Mucosa of stomach (tissue), 1 donor: ENCODE measurements around the gene LENG1.
"Not testable (repeated sequence)": the region's sequence is repeated elsewhere in the genome, so short reads cannot be mapped to it uniquely, and the experiment has no call there.

ENCODE experiments used
- H3K27me3 ChIP-seq: one replicate; pipeline ENCODE4 v1.7.0; 2013; ENCODE audit warnings: mild to moderate bottlenecking, low read length; ENCODE audit not compliant: control insufficient read depth, insufficient read depth
- H3K36me3 ChIP-seq: one replicate; pipeline ENCODE4 v1.7.0; 2013; ENCODE audit warnings: low read length; ENCODE audit not compliant: control insufficient read depth, insufficient read depth
- H3K4me1 ChIP-seq: one replicate; pipeline ENCODE4 v1.7.0; 2013; ENCODE audit warnings: mild to moderate bottlenecking, low read length; ENCODE audit not compliant: control insufficient read depth, insufficient read depth
- H3K4me3 ChIP-seq: one replicate; pipeline ENCODE4 v1.7.0; 2013; ENCODE audit warnings: low read length
- H3K9ac ChIP-seq: one replicate; pipeline ENCODE4 v1.7.0; 2013; ENCODE audit warnings: mild to moderate bottlenecking, low read length, moderate library complexity
- H3K9me3 ChIP-seq: one replicate; pipeline ENCODE4 v1.7.0; 2013; ENCODE audit warnings: mild to moderate bottlenecking, low read length, moderate library complexity; ENCODE audit not compliant: control insufficient read depth
- donor health status: Pancreatic carcinoma.

The LENG1 gene

GRCh38 chr19:54186934-54187381 lies 27.4 kb upstream of the LENG1 start:
- Histone ChIP-seq H3K9ac (peak overlapping the region; percentile 24), H3K27me3 (no peaks in the 10 kb centered on the region), H3K9me3 (no peaks in the 10 kb centered on the region), H3K36me3 (no peaks in the 10 kb centered on the region), H3K4me3 (no peak overlapping the region), H3K4me1 (peaks cover 28% of the 10 kb centered on the region)

- no peaks in the 10 kb centered on the region for H3K36me3 ChIP-seq
- peak overlapping the region; percentile 24 for H3K9ac ChIP-seq
- H3K4me1 ChIP-seq = peaks cover 23% of the 10 kb centered on the region
Measured at GRCh38 chr19:54186351-54186750, 26.8 kb upstream of the LENG1 start.

DNA sequence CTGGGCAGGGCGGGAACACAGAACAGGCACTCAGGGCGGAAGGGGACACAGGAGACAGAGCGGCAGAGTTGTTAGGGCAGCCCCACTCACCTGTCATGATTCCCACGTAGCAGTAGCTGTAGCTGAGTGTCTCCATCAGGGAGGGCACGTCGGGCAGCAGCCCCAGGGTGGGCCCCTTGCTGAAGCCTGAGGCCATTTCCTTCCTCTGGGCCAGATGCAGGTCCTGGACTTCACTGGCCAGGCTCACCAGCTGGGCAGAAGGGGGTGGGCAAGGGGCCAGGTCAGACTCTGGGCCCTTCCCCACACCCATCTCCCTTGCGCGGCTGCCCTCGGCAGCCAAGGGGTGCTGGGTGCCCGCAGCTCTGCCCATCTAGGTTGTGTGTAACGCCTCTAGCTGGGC lies 23.9 kb upstream of the LENG1 start:
- H3K4me3 ChIP-seq = no peak overlapping the region
- no peaks in the 10 kb centered on the region for H3K9me3 ChIP-seq
- H3K9ac ChIP-seq = no peak overlapping the region
- no peaks in the 10 kb centered on the region for H3K36me3 ChIP-seq
- peaks cover 29% of the 10 kb centered on the region for H3K4me1 ChIP-seq
- H3K27me3 ChIP-seq = no peaks in the 10 kb centered on the region

More at GRCh38 chr19:54186351-54186750, 26.8 kb upstream of the LENG1 start:
- Histone ChIP-seq H3K4me3 (no peak overlapping the region), H3K27me3 (no peaks in the 10 kb centered on the region), H3K9me3 (no peaks in the 10 kb centered on the region)

DNA sequence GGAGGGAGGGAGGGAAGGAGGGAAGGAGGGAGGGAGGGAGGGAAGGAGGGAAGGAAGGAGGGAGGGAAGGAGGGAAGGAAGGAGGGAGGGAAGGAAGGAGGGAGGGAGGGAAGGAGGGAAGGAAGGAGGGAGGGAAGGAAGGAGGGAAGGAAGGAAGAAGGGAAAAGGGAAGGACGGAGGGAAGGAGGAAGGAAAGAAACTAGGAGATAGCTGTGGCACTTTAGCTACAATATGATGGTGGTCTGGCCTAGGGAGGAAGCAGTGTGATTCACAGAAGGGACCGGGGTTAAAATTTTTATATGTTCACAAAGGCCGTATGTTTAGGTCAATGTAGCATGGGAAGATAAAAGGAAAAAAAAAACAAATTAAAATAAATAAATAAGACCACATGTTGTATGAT lies 22.4 kb upstream of the LENG1 start:
- not testable (repeated sequence) for H3K9me3 ChIP-seq

GRCh38 chr19:54180691-54181091 lies 21.2 kb upstream of the LENG1 start:
- H3K9ac ChIP-seq = no peak overlapping the region

More for the DNA sequence above, 22.4 kb upstream of the LENG1 start:
- H3K4me3 ChIP-seq, H3K36me3 ChIP-seq, H3K27me3 ChIP-seq, H3K9ac ChIP-seq: not testable (repeated sequence)
- peaks cover 16% of the 10 kb centered on the region for H3K4me1 ChIP-seq

DNA sequence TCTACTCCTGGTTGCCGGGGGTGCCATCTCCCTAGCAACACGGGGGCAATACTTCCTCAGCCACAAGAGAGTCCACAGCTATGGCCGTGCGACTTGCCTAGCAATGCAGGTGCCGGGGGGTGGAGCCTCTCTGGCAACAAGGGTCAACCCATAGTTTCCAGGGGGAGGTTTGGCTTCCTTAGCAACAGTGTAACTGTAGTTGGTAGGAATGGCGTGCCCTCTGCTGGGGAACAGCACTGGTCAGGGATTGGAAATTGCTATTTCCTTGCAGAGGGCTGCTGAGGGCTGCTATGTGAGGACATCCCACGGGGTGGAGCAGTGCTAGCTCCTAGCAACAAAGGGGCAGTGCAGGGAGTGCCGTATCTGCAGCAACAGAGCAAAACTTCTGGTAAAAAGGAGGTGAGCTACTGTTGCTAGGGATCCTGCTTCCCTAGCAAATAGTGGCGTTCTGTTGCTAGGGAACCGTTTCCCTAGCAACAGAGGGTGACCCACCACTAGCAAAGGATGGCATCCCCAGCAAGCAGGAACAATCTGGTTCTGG lies 20.5 kb upstream of the LENG1 start:
- Histone ChIP-seq H3K4me3 (no peak overlapping the region), H3K4me1 (peaks cover 11% of the 10 kb centered on the region), H3K36me3 (no peaks in the 10 kb centered on the region), H3K9me3 (no peaks in the 10 kb centered on the region), H3K27me3 (no peaks in the 10 kb centered on the region), H3K9ac (no peak overlapping the region)

More at GRCh38 chr19:54180691-54181091, 21.2 kb upstream of the LENG1 start:
- Histone ChIP-seq H3K4me1 (peaks cover 11% of the 10 kb centered on the region), H3K36me3 (no peaks in the 10 kb centered on the region), H3K9me3 (no peaks in the 10 kb centered on the region), H3K27me3 (no peaks in the 10 kb centered on the region), H3K4me3 (no peak overlapping the region)

GRCh38 chr19:54179262-54179852 lies 19.8 kb upstream of the LENG1 start:
- no peaks in the 10 kb centered on the region for H3K36me3 ChIP-seq
- H3K27me3 ChIP-seq = no peaks in the 10 kb centered on the region
- no peaks in the 10 kb centered on the region for H3K9me3 ChIP-seq
- H3K9ac ChIP-seq = no peak overlapping the region
- peaks cover 11% of the 10 kb centered on the region for H3K4me1 ChIP-seq
- no peak overlapping the region for H3K4me3 ChIP-seq

DNA sequence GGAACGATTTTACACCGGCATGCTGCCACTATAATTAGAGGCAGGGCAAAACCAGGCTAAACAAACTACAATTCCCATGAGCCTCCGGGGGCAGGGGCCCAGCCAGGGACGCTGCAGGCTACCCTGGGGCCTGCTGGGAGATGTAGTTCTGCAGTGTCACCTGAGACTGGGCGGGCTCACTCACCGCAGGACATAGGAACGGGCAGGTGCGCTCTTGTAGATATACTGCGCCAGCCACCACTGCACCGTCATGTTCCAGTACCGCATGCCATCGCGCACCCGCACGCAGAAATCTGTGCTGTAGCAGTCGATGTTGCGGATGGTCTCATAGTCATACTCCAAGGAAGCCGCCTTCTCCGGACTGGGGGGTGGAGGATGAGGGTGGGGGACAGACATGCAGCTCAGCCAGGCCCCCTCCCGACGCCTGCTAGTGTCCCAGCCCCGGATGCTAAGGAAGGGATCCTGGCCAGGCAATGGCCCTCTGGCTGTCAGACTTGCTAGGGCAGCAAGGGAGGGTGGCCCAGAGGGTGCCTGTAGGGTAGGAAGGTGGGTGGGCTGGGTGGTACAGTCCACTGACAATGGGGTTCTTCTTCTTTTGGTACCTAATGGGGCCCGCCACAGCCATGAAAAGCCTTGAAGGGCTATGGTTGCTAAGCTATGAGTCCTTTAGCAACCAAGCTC lies 19.2 kb upstream of the LENG1 start:
- no peak overlapping the region for H3K4me3 ChIP-seq
- H3K4me1 ChIP-seq = peaks cover 11% of the 10 kb centered on the region
- H3K27me3 ChIP-seq = no peaks in the 10 kb centered on the region
- no peaks in the 10 kb centered on the region for H3K36me3 ChIP-seq
- H3K9ac ChIP-seq = no peak overlapping the region
- no peaks in the 10 kb centered on the region for H3K9me3 ChIP-seq

GRCh38 chr19:54173951-54174834 lies 14.7 kb upstream of the LENG1 start:
- H3K4me1 ChIP-seq = peaks cover 6% of the 10 kb centered on the region
- no peaks in the 10 kb centered on the region for H3K9me3 ChIP-seq
- no peaks in the 10 kb centered on the region for H3K36me3 ChIP-seq
- H3K9ac ChIP-seq = no peak overlapping the region
- no peak overlapping the region for H3K4me3 ChIP-seq
- H3K27me3 ChIP-seq = no peaks in the 10 kb centered on the region

DNA sequence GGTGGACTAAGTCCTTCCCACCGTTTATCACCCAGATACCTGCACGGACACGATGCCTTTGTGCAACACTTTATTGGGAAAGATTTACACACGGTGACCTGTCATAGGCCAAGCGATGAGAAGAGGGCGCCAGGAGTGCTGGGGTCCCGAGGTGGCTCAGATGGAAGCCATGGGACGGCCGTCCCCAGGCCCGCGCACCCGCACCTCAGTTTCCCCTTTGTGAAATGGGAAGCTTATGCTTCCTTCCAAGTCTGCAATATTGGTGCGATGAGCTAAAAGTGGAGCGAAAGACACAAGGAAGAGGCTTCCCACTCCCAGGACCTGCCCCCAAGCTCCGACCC lies 13.8 kb upstream of the LENG1 start:
- no peak overlapping the region for H3K4me3 ChIP-seq
- no peaks in the 10 kb centered on the region for H3K36me3 ChIP-seq
- H3K4me1 ChIP-seq = peaks cover 7% of the 10 kb centered on the region
- peak overlapping the region; percentile 45 for H3K9ac ChIP-seq
- no peaks in the 10 kb centered on the region for H3K9me3 ChIP-seq
- H3K27me3 ChIP-seq = no peaks in the 10 kb centered on the region

- Histone ChIP-seq H3K4me1 (peaks cover 10% of the 10 kb centered on the region), H3K4me3 (peak within 1 kb of the TSS; percentile 39), H3K9me3 (no peaks in the 10 kb centered on the region), H3K27me3 (no peaks in the 10 kb centered on the region), H3K9ac (peak within 1 kb of the TSS; percentile 85), H3K36me3 (no peaks in the 10 kb centered on the region)
Measured at GRCh38 chr19:54172471-54173358, 13.2 kb upstream of the LENG1 start, which contains the start of gene TMC4. Gene TMC4, minus strand, starts transcription at chr19:54173160. Its CDS starts 43 bp downstream, at chr19:54173117.
